ENCODE measurements around the gene PSMD11. TPM values are rescaled to one million over a fixed set of nuclear protein-coding genes. Genes with fewer than 3 reads are reported as not detected.
A peak's percentile ranks its signal among the peaks of the same experiment; 100 is the strongest.

PSMD11 gene
- total and polyA plus RNA-seq, 9 donors = 39.0 to 71.5 (median 59.6) TPM

DNA sequence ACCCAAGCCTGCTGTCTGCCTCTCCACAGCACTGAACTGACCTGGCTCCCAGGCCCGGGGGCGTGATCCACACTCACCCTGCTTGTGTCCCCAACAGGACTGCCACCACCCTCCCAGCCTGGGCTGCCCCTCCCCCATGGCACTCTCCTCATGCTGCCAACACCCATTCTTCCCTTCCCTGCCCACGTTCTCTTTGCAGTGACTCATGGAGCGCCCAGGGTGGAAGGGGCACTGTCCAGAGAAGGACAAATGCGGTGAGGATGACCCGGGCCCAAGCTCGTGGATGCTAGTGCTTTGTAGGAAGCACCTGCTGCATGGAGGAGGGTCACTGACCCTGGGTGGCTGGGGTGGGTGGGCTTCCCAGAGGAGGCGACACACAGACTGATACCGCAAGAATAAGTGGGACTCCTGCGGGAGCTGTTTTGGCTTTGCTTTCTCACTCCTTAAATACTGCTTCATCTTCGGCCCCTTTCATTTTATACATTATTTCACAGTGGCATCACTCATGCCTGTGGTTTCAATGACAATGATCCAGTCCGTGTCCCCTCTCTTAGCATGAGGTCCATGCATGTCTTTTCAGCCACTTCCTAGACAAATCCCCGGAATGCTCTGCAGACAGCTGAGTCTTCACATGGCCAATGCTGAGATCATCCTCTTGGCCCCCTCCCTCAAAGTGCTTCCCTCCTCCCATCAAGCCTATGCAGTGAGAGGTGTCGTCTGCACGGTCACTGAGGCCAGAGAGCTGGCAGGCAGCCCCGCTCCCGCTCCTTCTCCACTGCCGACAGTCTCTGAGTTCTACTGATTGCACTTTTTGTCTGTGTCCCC, 60.1 kb downstream of the PSMD11 start:
- peak overlapping the region; percentile 67 for H3K27ac ChIP-seq (ENCODE audit: low read length)

DNA sequence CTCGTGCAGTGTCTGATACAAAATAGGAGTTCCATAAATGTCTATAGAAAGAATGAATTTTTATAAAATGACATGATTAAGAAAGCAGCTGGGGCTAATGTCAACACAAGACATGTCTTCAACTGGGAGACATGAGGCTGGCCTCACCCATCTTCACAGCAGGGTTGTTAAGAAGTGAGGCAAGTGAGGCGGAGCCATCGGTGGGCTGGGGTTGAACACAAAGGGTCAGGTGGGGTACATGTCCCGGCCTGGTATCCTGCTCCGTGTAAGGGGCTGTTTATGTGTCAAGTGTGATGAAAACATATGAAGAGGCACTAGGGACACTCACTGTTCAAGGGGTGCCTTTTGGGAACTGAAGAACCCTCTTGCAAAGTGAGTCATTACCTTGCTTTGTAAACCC, 64.6 kb downstream of the PSMD11 start:
- WGBS (ENCODE audit: insufficient coverage) = 86% methylated on average over 4 of the region's 5 CpGs
- no peaks in the 10 kb centered on the region for H3K9me3 ChIP-seq (replicated peaks; ENCODE audit: control insufficient read depth, low read depth, low read length)
- H3K4me1 ChIP-seq (ENCODE audit: control insufficient read depth, insufficient read depth, low read length) = peaks cover 16% of the 10 kb centered on the region
- H3K36me3 ChIP-seq (ENCODE audit: control insufficient read depth, insufficient read depth, low read length) = no peaks in the 10 kb centered on the region
- H3K27ac ChIP-seq (ENCODE audit: low read length) = no peak overlapping the region
- no peak for DNase-seq
- H3K27me3 ChIP-seq (ENCODE audit: control insufficient read depth, insufficient read depth, low read length) = no peaks in the 10 kb centered on the region
- H3K4me3 ChIP-seq (ENCODE audit: low read length) = no peak overlapping the region

More for the DNA sequence above, 60.1 kb downstream of the PSMD11 start:
- Histone ChIP-seq H3K4me3 (ENCODE audit: low read length) (no peak overlapping the region), H3K36me3 (ENCODE audit: control insufficient read depth, insufficient read depth, low read length) (no peaks in the 10 kb centered on the region), H3K9me3 (replicated peaks; ENCODE audit: control insufficient read depth, low read depth, low read length) (no peaks in the 10 kb centered on the region), H3K4me1 (ENCODE audit: control insufficient read depth, insufficient read depth, low read length) (peaks cover 30% of the 10 kb centered on the region), H3K27me3 (ENCODE audit: control insufficient read depth, insufficient read depth, low read length) (no peaks in the 10 kb centered on the region)
- 52% methylated on average over 18 of the region's 18 CpGs for WGBS (ENCODE audit: insufficient coverage)
- peak; percentile 85 for DNase-seq

DNA sequence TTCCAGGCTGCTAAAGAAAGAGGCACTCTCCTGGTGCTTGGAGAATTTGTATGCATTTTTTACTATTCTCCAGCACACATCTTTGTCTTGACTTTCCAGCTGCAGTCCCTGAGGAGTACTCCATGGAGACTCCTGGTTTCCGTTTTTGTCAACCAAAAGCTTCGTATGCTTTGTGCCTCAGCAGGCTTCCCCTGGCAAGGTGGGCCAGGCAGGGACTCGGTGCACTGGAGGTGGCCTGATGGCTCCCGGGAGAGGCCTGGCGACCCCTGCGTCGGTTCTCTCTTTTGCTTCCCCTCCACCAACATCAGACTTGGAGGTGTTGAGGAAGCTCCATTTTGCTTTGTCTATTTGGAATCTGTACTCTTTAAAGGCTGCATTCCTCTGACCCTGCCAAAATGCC, 66.2 kb downstream of the PSMD11 start:
- DNase-seq = no peak

DNA sequence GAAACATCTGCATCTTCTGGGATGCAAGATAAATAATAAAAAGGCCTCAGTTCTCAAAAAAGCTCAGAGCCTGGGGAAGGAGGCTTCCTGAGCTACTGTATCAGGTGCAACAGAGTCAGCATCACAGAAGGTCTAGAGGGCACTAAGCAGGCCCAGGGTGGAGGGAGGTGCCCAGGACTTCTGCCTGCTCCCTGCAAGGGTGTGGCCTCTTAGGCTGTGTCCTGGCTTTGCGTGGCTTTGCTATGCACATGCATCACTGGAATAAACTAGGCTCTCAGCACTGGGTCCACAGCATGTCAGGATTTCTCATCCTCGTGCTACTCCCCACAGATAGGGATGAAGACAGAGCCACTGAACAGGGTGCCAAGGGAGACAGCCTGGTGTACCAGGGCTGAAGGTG, 68.0 kb downstream of the PSMD11 start:
- H3K9me3 ChIP-seq (replicated peaks; ENCODE audit: control insufficient read depth, low read depth, low read length) = no peaks in the 10 kb centered on the region
- no peaks in the 10 kb centered on the region for H3K27me3 ChIP-seq (ENCODE audit: control insufficient read depth, insufficient read depth, low read length)
- WGBS (ENCODE audit: insufficient coverage) = 88% methylated on average over 2 of the region's 2 CpGs
- H3K27ac ChIP-seq (ENCODE audit: low read length) = no peak overlapping the region
- DNase-seq = no peak
- H3K4me3 ChIP-seq (ENCODE audit: low read length) = no peak overlapping the region
- peaks cover 2% of the 10 kb centered on the region for H3K4me1 ChIP-seq (ENCODE audit: control insufficient read depth, insufficient read depth, low read length)
- H3K36me3 ChIP-seq (ENCODE audit: control insufficient read depth, insufficient read depth, low read length) = no peaks in the 10 kb centered on the region

More for the DNA sequence above, 66.2 kb downstream of the PSMD11 start:
- 10% methylated on average over 2 of the region's 7 CpGs for WGBS (ENCODE audit: insufficient coverage)
- Histone ChIP-seq H3K4me3 (ENCODE audit: low read length) (no peak overlapping the region), H3K9me3 (replicated peaks; ENCODE audit: control insufficient read depth, low read depth, low read length) (no peaks in the 10 kb centered on the region), H3K27ac (ENCODE audit: low read length) (no peak overlapping the region), H3K36me3 (ENCODE audit: control insufficient read depth, insufficient read depth, low read length) (no peaks in the 10 kb centered on the region), H3K4me1 (ENCODE audit: control insufficient read depth, insufficient read depth, low read length) (peaks cover under 1% of the 10 kb centered on the region), H3K27me3 (ENCODE audit: control insufficient read depth, insufficient read depth, low read length) (no peaks in the 10 kb centered on the region)

DNA sequence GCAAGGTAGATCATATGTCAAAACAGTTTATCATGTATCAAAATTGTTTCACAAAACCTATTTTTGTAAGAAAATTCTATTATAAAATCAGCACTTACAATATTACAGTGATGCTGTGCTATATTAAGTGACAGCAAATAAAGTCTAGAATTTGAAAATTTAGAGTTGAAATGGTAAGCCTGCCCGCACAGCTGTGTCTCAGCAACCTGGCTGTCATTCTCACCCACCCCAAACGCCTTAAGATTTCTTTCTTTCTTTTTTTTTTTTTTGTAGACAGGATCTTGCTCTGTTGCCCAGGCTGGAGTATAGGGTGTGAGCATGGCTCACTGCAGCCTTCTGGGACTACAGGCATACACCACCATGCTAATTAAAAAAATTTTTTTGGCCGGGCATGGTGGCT, 69.3 kb downstream of the PSMD11 start:
- Histone ChIP-seq H3K27ac (ENCODE audit: low read length) (no peak overlapping the region), H3K4me3 (ENCODE audit: low read length) (no peak overlapping the region), H3K4me1 (ENCODE audit: control insufficient read depth, insufficient read depth, low read length) (peaks cover 10% of the 10 kb centered on the region), H3K9me3 (replicated peaks; ENCODE audit: control insufficient read depth, low read depth, low read length) (no peaks in the 10 kb centered on the region), H3K27me3 (ENCODE audit: control insufficient read depth, insufficient read depth, low read length) (peaks cover under 1% of the 10 kb centered on the region), H3K36me3 (ENCODE audit: control insufficient read depth, insufficient read depth, low read length) (no peaks in the 10 kb centered on the region)
- DNase-seq = no peak
- WGBS (ENCODE audit: insufficient coverage) = no CpG with 5 or more reads among the region's 3 CpGs

DNA sequence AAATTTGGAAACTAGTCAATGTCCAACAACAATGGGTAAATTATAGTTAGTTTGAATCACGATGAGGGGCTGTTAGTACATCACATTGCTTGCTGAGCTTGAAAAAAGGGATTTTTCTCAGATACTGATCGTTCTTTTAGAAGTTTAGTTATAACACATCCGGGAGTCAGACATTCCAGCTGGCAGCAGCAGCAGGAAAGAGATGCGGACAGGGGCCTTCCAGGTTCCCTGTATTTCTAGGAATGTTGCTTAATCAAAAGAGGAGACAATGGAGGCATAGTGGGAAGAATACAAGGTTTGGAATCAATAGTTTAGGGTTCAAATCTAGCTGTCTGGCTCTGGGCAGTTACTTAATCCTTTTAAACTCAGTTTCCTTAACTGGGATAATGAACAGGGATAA, 70.3 kb downstream of the PSMD11 start:
- DNase-seq = no peak
- H3K36me3 ChIP-seq (ENCODE audit: control insufficient read depth, insufficient read depth, low read length) = no peaks in the 10 kb centered on the region
- peaks cover 15% of the 10 kb centered on the region for H3K4me1 ChIP-seq (ENCODE audit: control insufficient read depth, insufficient read depth, low read length)
- peaks cover 5% of the 10 kb centered on the region for H3K27me3 ChIP-seq (ENCODE audit: control insufficient read depth, insufficient read depth, low read length)
- H3K9me3 ChIP-seq (replicated peaks; ENCODE audit: control insufficient read depth, low read depth, low read length) = no peaks in the 10 kb centered on the region
- no peak overlapping the region for H3K4me3 ChIP-seq (ENCODE audit: low read length)
- 42% methylated on average over 2 of the region's 4 CpGs for WGBS (ENCODE audit: insufficient coverage)
- no peak overlapping the region for H3K27ac ChIP-seq (ENCODE audit: low read length)

DNA sequence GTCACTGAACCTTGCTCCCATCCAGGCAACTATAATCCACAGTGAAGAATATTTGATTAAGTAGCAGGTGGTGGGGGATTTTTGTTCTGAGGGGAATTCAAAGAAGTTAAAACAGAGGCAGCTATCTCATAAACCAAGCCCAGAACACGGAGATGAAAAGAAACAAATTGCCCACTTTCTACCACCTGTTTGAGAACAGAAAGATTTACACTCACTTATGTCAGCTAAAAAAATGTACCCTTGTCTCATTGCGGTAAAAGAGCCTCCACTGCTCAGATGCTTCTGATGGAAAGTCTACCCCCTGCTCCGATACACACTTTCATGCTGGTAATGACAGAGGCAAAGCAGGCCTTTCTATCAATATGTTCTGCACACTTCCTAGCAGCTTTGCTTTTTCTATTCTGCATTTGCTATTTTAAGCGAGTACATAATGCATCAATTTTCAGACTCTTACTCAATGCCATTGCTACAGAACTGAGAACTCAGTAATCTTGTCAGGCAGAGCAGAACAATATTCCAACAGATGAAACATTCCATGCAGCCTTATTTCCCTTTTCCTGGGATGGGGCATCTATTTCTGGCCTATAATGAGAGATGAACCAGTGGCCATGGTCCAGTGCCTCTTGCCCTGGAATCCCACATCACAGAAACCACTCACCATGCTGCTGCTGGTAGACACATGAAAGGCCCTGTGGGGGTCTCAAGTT, 71.5 kb downstream of the PSMD11 start:
- Histone ChIP-seq H3K9me3 (replicated peaks; ENCODE audit: control insufficient read depth, low read depth, low read length) (no peaks in the 10 kb centered on the region), H3K27ac (ENCODE audit: low read length) (no peak overlapping the region), H3K27me3 (ENCODE audit: control insufficient read depth, insufficient read depth, low read length) (peaks cover 6% of the 10 kb centered on the region), H3K4me1 (ENCODE audit: control insufficient read depth, insufficient read depth, low read length) (peaks cover 24% of the 10 kb centered on the region), H3K4me3 (ENCODE audit: low read length) (no peak overlapping the region), H3K36me3 (ENCODE audit: control insufficient read depth, insufficient read depth, low read length) (no peaks in the 10 kb centered on the region)
- 70% methylated on average over 3 of the region's 4 CpGs for whole genome bisulfite sequencing (ENCODE audit: insufficient coverage)
- no peak for DNase-seq

DNA sequence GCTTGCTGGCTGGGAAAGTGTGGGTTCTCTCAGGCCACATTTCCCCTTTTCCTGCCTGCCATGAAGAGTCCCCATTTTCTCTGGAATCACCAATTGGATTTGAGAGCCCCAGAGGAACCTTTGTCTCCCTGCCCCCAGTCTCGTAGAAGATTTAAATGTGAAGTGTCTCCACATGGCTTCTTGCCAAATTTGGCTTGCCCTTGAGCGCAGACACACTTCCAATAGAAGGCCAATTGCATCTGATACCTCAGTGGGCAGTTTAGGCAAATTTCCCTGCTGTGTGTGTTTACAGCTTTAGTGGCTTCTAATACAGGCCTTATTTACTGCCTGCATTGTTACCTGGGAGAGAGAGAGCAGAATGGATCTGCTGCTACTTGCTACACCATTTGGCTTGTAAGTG, 72.1 kb downstream of the PSMD11 start:
- no peak overlapping the region for H3K27ac ChIP-seq (ENCODE audit: low read length)
- no peak for DNase-seq
- no CpG with 5 or more reads among the region's 2 CpGs for WGBS (ENCODE audit: insufficient coverage)

DNA sequence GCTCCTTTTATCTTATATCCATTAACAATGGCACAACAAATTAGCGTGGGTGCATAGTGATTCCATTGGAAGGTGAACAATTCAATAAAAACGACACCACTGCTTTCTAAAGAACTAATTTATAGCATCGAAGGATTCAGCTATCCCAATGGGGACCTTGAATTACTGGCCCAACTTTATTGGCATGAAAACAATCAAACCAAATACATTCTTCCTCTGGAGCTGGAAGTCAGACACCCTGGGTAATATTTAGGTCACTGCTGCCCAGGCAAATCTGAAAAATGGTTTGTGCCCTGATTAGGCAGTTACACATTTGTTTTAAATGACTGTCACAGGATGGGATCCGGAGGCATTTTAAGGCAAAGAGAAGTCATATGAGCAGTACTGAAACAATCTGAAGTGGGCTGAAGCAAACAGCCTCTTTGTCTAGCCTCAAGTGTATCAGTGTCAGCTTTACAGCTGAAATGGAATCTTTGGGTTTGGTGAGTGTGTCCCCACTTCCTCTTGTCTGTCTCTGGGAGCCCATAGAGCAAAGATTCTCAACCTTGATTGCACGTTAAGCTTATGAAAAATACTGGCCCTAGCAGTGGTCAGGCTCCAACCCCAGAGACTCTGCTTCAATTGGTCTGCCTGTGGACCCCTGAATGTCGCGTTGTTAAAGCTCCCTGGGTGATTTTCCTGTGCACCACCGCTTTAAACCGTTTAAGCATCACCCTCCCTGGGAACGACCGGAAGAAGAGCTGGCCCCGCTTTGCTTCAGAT, 72.8 kb downstream of the PSMD11 start:
- DNase-seq = no peak
- WGBS (ENCODE audit: insufficient coverage) = 38% methylated on average over 12 of the region's 12 CpGs
- H3K27ac ChIP-seq (ENCODE audit: low read length) = no peak overlapping the region

More for the DNA sequence above, 72.1 kb downstream of the PSMD11 start:
- Histone ChIP-seq H3K36me3 (ENCODE audit: control insufficient read depth, insufficient read depth, low read length) (no peaks in the 10 kb centered on the region), H3K9me3 (replicated peaks; ENCODE audit: control insufficient read depth, low read depth, low read length) (no peaks in the 10 kb centered on the region), H3K27me3 (ENCODE audit: control insufficient read depth, insufficient read depth, low read length) (peaks cover 6% of the 10 kb centered on the region), H3K4me3 (ENCODE audit: low read length) (no peak overlapping the region), H3K4me1 (ENCODE audit: control insufficient read depth, insufficient read depth, low read length) (peaks cover 24% of the 10 kb centered on the region)

DNA sequence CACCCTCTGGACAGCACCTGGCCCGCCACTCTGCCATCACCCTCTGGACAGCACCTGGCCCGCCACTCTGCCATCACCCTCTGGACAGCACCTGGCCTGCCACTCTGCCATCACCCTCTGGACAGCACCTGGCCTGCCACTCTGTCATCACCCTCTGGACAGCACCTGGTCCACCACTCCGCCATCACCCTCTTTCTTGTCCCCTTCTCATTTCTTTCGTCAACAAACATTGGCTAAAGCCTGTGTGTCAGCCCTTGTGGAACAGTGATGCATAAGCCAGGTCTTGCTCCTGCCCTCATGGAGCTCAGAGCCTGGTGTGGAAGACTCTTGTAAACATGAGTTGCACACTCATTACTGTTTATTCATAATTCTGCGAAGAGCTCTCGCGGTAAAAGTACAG, 73.7 kb downstream of the PSMD11 start:
- peaks cover 24% of the 10 kb centered on the region for H3K4me1 ChIP-seq (ENCODE audit: control insufficient read depth, insufficient read depth, low read length)
- no peak overlapping the region for H3K4me3 ChIP-seq (ENCODE audit: low read length)
- DNase-seq = no peak
- H3K27me3 ChIP-seq (ENCODE audit: control insufficient read depth, insufficient read depth, low read length) = peaks cover 6% of the 10 kb centered on the region
- H3K27ac ChIP-seq (ENCODE audit: low read length) = no peak overlapping the region
- no peaks in the 10 kb centered on the region for H3K9me3 ChIP-seq (replicated peaks; ENCODE audit: control insufficient read depth, low read depth, low read length)
- WGBS (ENCODE audit: insufficient coverage) = 92% methylated on average over 2 of the region's 7 CpGs
- H3K36me3 ChIP-seq (ENCODE audit: control insufficient read depth, insufficient read depth, low read length) = no peaks in the 10 kb centered on the region

More for the DNA sequence above, 72.8 kb downstream of the PSMD11 start:
- Histone ChIP-seq H3K27me3 (ENCODE audit: control insufficient read depth, insufficient read depth, low read length) (peaks cover 6% of the 10 kb centered on the region), H3K4me1 (ENCODE audit: control insufficient read depth, insufficient read depth, low read length) (peaks cover 24% of the 10 kb centered on the region), H3K9me3 (replicated peaks; ENCODE audit: control insufficient read depth, low read depth, low read length) (no peaks in the 10 kb centered on the region), H3K4me3 (ENCODE audit: low read length) (no peak overlapping the region), H3K36me3 (ENCODE audit: control insufficient read depth, insufficient read depth, low read length) (no peaks in the 10 kb centered on the region)
